22Rv1 (cell line): Measurements from ENCODE around the gene NDUFS6.
A peak's percentile ranks its signal among the peaks of the same experiment; 100 is the strongest.

Source experiments
- H3K27ac ChIP-seq: fragments of 450-650 bp; 2 replicates; pipeline ENCODE4 v1.5.1; 2017
- CTCF ChIP-seq: fragments of 450-650 bp; IDR thresholded peaks from 2 replicates; pipeline ENCODE4 v1.5.1; 2017; ENCODE audit warnings: mild to moderate bottlenecking
- ZFX ChIP-seq: fragments of 450-650 bp; IDR thresholded peaks from 2 replicates; pipeline ENCODE4 v1.6.1; 2017; ENCODE audit warnings: antibody characterized with exemption, borderline replicate concordance

NDUFS6 gene

GRCh38 chr5:1800472-1801221 is 560 bp upstream of the NDUFS6 start:
- TF ChIP-seq ZFX: no peak
- TF ChIP-seq CTCF: no peak
- H3K27ac ChIP-seq: peak overlapping the region; percentile 84

GRCh38 chr5:1801967-1802295 is 724 bp downstream of the NDUFS6 start:
- H3K27ac ChIP-seq: peak overlapping the region; percentile 84
- TF ChIP-seq CTCF: no peak
- no peak for TF ChIP-seq ZFX

GRCh38 chr5:1803192-1803591 is 2.0 kb downstream of the NDUFS6 start:
- TF ChIP-seq ZFX (no peak), CTCF (no peak)
- no peak overlapping the region for H3K27ac ChIP-seq

GRCh38 chr5:1804001-1804690 is 2.9 kb downstream of the NDUFS6 start:
- no peak for TF ChIP-seq ZFX
- no peak for TF ChIP-seq CTCF
- no peak overlapping the region for H3K27ac ChIP-seq

- TF ChIP-seq CTCF: no peak
- no peak for TF ChIP-seq ZFX
These were observed 4.1 kb downstream of the NDUFS6 start for GRCh38 chr5:1805326-1805725.

GRCh38 chr5:1805736-1806135 is 4.5 kb downstream of the NDUFS6 start:
- H3K27ac ChIP-seq: no peak overlapping the region
- TF ChIP-seq ZFX: no peak
- TF ChIP-seq CTCF: no peak

More at GRCh38 chr5:1805326-1805725, 4.1 kb downstream of the NDUFS6 start:
- no peak overlapping the region for H3K27ac ChIP-seq

GRCh38 chr5:1806199-1806598 is 5.0 kb downstream of the NDUFS6 start:
- TF ChIP-seq ZFX: no peak
- TF ChIP-seq CTCF: no peak
- H3K27ac ChIP-seq: no peak overlapping the region
